HAP-1 (cell line): Measurements from ENCODE around the gene C16orf86.

Experiments
- DNase-seq, 2 experiments: peaks; one replicate each; pipeline ENCODE4 v3.0.0-alpha.2; 2016 to 2020; ENCODE audit warnings: low spot score in 2 of 2
- H3K27me3 ChIP-seq: fragments of 250-450 bp; sonication (Bioruptor Pico); 2 replicates; pipeline ENCODE4 v1.5.1; 2020; ENCODE audit warnings: low read depth, mild to moderate bottlenecking, moderate library complexity
- H3K36me3 ChIP-seq: fragments of 250-450 bp; sonication (Bioruptor Pico); replicated peaks from 2 replicates; pipeline ENCODE4 v1.5.1; 2020; ENCODE audit warnings: mild to moderate bottlenecking
- H3K4me1 ChIP-seq: fragments of 250-450 bp; sonication (Bioruptor Pico); 2 replicates; pipeline ENCODE4 v1.5.1; 2020; ENCODE audit warnings: mild to moderate bottlenecking
- H3K4me3 ChIP-seq: fragments of 250-450 bp; sonication (Bioruptor Pico); 2 replicates; pipeline ENCODE4 v1.5.1; 2020; ENCODE audit warnings: mild to moderate bottlenecking, moderate library complexity
- H3K9me3 ChIP-seq: fragments of 250-450 bp; sonication (Bioruptor Pico); 2 replicates; pipeline ENCODE4 v1.5.1; 2020; ENCODE audit warnings: mild to moderate bottlenecking, moderate library complexity
- in situ Hi-C: fragments of 300-500 bp; cut with MboI; formaldehyde crosslinking; loops from 3 replicates; pipeline ENCODE4 v1.14.3; 2020; ENCODE audit warnings: low sequenced_read_pairs, inconsistent platforms, mixed read lengths

The C16orf86 gene

DNA sequence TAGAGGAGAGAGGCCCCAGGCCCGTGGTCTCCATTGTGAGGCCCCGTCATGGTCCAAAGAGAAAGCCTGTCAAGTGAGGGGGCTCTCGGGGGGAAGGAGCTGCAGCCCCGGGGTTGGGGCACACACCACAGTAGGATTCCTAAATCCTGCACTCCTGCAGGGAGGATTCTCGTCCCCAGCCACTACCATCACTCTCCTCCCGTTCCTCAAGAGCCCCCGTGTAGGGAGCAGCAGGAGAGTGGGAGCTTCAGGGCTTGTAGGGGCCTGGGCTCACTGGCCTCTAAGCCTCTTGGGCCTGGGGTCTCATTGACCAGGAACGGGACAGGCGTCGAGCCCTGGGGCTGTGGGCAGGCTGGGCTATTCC, 821 bp downstream of the C16orf86 start:
- peak overlapping the region; percentile 73 for H3K4me3 ChIP-seq
- H3K4me1 ChIP-seq = peaks cover 23% of the 10 kb centered on the region
- no peaks in the 10 kb centered on the region for H3K27me3 ChIP-seq
- no peaks in the 10 kb centered on the region for H3K9me3 ChIP-seq
- H3K36me3 ChIP-seq = peaks cover 6% of the 10 kb centered on the region; the same call in 1 of the 2 replicates
- in situ Hi-C loops = loop anchor here (5.0 kb wide), 1 partner anchor 260 kb away; no protein-coding TSS in a partner anchor
- no peak for DNase-seq

DNA sequence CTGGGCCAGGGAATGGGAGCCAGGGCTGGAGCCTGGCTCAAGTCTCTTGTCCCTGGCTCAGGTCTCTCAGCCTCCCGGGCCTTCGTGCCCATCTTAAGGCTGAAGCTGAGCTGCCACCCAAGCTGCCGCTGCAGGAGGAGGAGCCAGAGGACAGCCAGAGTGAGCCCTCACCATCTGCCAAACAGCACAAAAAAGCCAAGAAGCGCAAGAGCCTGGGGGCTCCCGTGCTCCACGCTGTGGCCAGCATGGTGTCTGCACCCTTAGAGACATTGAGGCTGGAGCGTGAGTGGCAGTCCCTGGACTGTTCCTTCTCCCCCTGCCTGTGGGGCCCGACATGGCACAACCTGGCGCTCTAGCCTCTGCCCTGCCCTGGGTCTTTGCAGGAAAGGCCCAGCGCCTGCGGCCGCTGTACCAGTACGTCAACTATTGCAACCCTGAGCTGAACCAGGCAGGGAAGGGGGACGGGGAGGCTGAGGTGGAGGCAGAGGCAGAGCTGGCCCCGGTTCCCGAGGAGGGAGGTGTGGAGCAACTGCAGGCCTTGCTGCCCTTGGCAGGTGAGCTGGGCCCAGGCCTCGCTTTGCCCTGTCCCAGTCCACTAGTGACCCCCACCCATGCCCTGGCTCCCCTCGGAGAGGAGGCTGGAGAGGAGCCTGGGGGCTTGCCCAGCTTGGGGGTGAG, 1.3 kb downstream of the C16orf86 start:
- in situ Hi-C loops = loop anchor here (5.0 kb wide), 1 partner anchor 259 kb away; no protein-coding TSS in a partner anchor
- H3K9me3 ChIP-seq = no peaks in the 10 kb centered on the region
- H3K4me3 ChIP-seq = peak overlapping the region; percentile 73
- peaks cover 5% of the 10 kb centered on the region; the same call in 1 of the 2 replicates for H3K36me3 ChIP-seq
- H3K4me1 ChIP-seq = peaks cover 23% of the 10 kb centered on the region
- DNase-seq = peak; percentile 91 to 94
- no peaks in the 10 kb centered on the region for H3K27me3 ChIP-seq

DNA sequence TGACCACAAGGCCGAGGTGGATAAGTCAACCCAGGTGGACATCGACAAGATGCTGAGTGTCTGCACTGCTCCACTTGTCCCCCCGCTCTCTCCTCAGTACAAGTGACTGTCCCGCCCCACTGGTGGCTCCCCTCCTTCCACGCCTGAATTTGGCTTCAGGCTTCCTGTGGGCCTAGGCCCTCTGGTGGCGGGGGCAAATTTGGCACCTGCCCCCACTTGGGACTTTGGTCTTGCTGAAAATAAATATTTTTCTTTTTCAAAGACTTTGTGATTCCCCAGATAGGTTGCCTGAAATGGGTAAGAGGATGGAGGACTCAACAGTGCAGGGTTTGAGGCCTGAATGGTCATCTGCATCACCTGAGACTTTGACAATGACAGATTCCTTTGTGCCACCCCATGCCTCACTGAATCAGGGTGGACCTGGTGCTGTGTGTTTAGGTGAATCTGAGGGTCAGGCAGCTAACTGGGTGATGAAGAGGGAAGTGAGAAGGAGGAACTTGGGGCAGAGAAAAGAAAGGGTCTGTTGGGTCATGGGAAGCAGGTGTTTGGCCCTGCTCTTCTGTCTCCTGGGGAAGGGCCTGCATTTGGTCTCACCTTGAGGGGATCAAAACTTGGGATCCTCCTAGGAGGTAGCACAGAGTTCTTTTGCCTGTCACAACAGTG, 2.0 kb downstream of the C16orf86 start:
- H3K9me3 ChIP-seq = no peaks in the 10 kb centered on the region
- no peaks in the 10 kb centered on the region; the same call in 1 of the 2 replicates for H3K36me3 ChIP-seq
- no peak for DNase-seq
- no peak overlapping the region for H3K4me3 ChIP-seq
- in situ Hi-C loops = loop anchor here (5.0 kb wide), 1 partner anchor 259 kb away; no protein-coding TSS in a partner anchor
- peaks cover 23% of the 10 kb centered on the region for H3K4me1 ChIP-seq
- no peaks in the 10 kb centered on the region for H3K27me3 ChIP-seq

DNA sequence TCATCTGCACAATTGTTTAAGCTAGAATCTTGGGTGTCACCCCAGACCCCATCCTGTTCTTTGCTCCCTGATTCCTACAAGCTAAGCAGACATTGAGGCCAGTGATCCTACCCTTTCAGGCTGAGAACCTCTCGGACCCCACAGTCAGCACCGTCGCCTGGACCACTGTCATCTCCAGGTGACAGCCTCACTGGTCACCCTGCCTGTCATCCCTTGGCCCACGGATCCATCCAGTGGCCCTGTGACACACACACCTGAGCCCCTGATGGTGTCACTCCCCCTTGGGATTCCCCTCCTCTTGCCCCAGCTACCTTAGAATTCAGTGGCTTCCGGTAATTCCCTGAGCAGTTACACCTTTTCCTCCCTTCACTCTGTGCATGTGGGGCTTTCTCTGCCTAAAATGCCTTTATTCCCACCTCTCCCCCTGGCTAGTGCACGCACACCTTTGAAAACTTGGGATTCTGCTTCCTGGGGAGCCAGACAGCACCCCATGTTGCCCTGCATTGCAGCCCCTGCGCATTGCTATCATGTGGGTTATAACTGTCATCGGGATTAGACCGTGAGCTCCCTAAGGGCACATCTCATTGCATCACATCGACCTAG, 3.0 kb downstream of the C16orf86 start:
- peaks cover 23% of the 10 kb centered on the region for H3K4me1 ChIP-seq
- DNase-seq = no peak
- in situ Hi-C loops = loop anchor here (5.0 to 10.0 kb wide), 2 partner anchors 258 to 375 kb away; no protein-coding TSS in a partner anchor
- H3K36me3 ChIP-seq = no peaks in the 10 kb centered on the region; the same call in 1 of the 2 replicates
- no peaks in the 10 kb centered on the region for H3K9me3 ChIP-seq
- H3K27me3 ChIP-seq = no peaks in the 10 kb centered on the region
- H3K4me3 ChIP-seq = no peak overlapping the region

DNA sequence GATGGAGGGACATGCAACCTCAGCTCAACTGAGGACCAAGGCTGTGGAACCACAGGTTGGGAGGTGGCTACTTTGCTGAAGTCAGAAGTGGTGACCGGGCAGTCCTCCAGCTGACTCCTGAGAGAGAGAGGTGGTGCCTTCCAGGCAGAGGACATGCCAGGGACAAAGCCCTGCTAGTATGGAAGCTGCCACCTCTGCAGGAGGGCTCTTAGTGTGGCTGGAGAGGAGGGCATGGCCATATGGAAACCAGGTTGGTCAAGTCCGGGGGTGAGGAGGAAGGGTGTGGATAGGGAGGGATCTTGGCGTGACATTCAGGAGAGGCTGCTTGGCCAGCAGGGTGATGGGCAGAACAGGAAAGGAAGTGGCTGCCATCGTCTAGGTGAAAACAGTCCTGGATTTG, 5.7 kb downstream of the C16orf86 start:
- H3K4me1 ChIP-seq = peaks cover 10% of the 10 kb centered on the region
- no peak overlapping the region for H3K4me3 ChIP-seq
- in situ Hi-C loops = loop anchor here (10.0 kb wide), 1 partner anchor 372 kb away; no protein-coding TSS in a partner anchor
- H3K27me3 ChIP-seq = no peaks in the 10 kb centered on the region
- DNase-seq = no peak
- H3K9me3 ChIP-seq = no peaks in the 10 kb centered on the region
- no peaks in the 10 kb centered on the region for H3K36me3 ChIP-seq

DNA sequence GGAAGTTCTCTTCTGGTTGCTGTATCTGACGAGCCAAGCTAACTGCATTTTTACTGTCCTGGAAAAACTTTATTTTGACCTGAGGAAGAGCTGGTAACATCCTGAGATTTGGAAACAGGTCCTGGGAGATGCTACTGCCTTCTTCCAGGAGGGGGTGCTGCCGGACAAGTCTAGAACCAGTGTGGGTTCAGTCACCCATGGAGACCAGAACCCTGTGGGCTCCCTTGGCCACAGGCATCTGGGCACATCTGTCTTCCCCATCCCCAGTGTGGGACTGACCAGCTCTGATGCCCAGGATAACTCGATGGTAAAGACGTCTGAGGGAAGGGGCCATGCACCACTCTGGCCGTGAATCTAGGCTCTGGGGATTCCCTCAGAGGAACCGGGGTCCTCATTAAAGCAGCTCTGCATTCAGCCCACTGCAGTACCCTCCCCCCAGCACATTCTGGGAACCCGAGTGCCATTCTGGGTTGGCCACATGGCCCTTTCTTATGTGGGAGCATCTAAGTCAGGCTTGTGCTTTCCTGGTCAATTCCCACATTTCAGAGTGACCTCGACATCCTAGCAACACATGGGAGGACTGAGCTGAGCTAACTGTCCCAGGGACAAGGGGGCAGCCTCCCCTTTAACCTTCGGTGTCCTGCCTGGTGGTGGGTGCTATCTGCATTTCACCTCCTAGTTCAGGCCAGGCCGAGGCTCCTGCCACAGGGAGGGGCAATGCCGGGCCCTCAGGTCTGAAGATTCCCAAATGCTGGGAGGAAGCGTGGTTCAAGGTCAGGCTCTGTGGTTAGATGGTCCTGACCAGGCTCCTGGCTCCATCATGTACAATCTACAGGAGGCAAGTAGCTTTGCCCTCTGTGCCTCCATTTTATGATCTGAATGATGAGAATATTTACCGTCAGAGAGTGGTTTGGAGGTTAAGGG, 6.4 kb downstream of the C16orf86 start:
- Histone ChIP-seq H3K27me3 (no peaks in the 10 kb centered on the region), H3K9me3 (no peaks in the 10 kb centered on the region), H3K4me3 (no peak overlapping the region), H3K4me1 (peaks cover 3% of the 10 kb centered on the region; the same call in 1 of the 2 replicates), H3K36me3 (no peaks in the 10 kb centered on the region)
- in situ Hi-C loops = loop anchor here (10.0 kb wide), 1 partner anchor 372 kb away; no protein-coding TSS in a partner anchor
- peak; percentile 36 to 85 for DNase-seq

DNA sequence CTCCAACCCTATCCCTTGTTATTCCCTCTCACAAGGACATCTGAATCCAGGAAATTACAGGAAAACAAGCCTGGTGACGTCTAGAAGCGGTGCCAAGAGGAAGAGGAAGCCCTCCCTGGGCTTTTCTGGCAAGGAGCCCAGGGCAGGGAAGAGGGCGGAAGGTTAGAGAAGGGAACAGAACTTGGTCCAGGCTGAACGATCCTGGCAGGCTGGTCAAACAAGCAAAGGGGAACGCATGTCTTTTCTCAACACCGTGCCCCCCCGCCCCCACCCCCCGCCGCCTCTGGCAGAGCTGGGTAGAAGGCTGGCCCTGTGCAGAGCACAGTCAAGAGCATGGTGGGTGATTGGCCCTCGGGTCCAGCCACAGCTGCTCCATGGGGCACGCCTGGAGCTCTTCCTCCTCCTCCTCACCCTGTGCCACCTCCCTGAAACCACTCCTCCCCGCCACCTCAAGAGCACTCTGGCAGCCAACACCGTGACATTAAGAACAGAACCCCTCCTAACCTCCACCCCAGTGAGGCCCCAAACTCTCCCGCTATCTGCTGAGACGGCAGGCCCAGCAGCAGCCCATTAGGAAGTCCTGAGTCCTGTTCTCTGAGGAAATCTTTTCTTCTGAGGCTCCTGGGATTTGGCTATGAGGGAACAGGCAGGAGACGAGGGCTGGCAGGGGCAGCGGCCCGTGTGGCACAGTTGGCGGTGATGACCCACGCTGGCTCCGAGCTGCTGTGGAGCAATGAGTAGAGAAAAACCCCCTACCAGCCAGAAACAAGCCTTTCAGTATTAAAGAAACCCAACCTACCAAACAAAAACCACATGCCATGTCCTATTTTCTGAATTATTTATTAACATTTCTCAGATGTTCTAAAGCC, 7.3 kb downstream of the C16orf86 start:
- no peaks in the 10 kb centered on the region for H3K4me1 ChIP-seq
- no peak for DNase-seq
- H3K9me3 ChIP-seq = no peaks in the 10 kb centered on the region
- H3K27me3 ChIP-seq = no peaks in the 10 kb centered on the region
- H3K36me3 ChIP-seq = no peaks in the 10 kb centered on the region
- in situ Hi-C loops = loop anchor here (10.0 kb wide), 1 partner anchor 371 kb away; no protein-coding TSS in a partner anchor
- H3K4me3 ChIP-seq = no peak overlapping the region

DNA sequence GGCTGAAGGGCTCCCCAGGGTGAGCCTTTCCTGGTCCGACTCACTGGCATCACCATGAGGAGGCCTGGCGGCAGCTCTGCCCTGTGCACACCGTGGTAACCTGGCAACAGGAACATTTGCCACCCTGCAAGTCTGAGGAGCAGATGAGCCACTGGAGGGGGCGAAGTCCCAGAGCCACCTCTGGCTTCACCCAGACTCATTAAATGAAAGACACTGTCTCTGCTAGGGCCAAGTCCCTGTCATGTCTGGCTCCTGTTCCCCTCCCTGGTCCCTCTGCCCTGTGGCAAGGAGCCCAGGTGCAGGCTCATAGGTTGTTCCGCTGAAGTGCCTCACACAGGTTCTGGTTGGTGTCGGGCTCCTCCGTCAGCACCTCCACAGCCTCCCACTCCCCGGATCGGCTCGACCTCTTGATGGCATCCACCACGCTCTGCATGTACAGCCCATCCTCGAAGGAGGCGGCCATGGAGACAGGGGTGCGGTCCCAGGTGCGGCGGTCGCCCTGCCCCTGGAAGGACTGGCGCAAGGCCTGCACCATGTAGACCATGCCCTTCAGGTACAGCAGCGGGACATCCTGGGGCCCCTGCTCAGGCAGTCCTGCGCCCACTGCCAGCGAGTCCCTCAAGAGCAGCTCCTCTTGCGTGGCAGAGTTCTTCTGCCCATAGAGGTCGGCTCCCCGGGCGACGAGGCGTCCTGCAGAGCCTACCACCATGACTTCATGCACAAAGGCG, 8.4 kb downstream of the C16orf86 start:
- Histone ChIP-seq H3K9me3 (no peaks in the 10 kb centered on the region), H3K4me3 (no peak overlapping the region), H3K36me3 (no peaks in the 10 kb centered on the region; the same call in 1 of the 2 replicates), H3K4me1 (no peaks in the 10 kb centered on the region), H3K27me3 (no peaks in the 10 kb centered on the region)
- in situ Hi-C loops = loop anchor here (10.0 kb wide), 1 partner anchor 370 kb away; no protein-coding TSS in a partner anchor
- DNase-seq = no peak

DNA sequence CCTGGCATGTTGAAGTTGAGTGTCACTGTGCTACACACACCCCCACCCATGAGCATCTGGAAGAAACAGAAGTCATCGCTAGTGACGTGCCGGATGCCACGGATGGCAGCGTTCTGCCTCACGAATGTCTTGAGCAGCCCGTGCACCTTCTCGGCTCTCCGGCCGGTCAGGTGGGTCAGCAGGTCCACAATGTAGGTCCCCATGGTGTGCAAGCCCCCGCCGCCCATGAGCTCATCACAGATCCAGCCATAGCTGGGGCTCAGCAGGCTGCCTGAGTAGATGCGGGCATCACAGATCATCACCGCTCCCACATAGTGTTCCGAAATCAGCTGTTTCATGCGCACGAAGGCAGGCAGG, 8.9 kb downstream of the C16orf86 start:
- Histone ChIP-seq H3K4me1 (no peaks in the 10 kb centered on the region), H3K4me3 (no peak overlapping the region), H3K36me3 (no peaks in the 10 kb centered on the region; the same call in 1 of the 2 replicates), H3K27me3 (no peaks in the 10 kb centered on the region), H3K9me3 (no peaks in the 10 kb centered on the region)
- no peak for DNase-seq
- in situ Hi-C loops = loop anchor here (10.0 kb wide), 1 partner anchor 369 kb away; no protein-coding TSS in a partner anchor

DNA sequence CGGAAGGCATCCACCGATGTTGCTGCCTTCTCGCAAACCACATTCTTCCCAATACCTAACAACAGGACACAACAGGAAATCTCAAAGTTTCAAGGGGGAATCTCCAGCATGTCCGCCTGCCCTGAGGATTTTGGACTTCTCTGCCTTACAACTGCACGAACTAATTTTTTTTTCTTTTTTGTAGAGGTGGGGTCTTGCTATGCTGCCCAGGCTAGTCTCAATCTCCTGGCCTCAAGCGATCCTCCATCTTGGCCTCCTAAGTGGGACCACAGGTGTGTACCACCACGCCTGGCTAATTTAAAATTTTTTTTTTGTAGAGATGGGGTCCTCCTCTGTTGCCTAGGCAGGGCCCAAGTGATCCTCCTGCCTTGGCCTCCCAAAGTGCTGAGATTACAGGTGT, 9.4 kb downstream of the C16orf86 start:
- Histone ChIP-seq H3K36me3 (no peaks in the 10 kb centered on the region; the same call in 1 of the 2 replicates), H3K9me3 (no peaks in the 10 kb centered on the region), H3K4me3 (no peak overlapping the region), H3K27me3 (no peaks in the 10 kb centered on the region), H3K4me1 (no peaks in the 10 kb centered on the region)
- DNase-seq = no peak
- in situ Hi-C loops = loop anchor here (10.0 kb wide), 1 partner anchor 369 kb away; no protein-coding TSS in a partner anchor

DNA sequence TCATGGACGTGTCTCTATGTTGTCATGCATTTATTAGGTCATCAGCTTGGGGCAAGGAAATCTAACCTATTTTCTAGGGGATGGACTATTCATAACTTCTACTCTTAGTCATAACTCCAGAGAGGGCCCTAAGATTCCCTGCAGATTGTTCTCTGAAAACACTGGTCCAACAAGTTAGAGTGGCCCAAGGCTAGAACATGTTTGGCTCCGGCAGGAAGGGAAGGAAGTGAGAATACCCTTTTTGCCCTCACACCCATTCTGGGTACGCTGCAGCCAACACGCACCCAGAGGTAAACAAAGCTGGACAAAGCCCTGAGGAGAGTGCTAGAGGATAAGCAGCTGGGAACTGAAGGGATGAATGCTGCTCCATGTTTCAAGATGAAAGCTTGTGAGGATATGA, 9.9 kb downstream of the C16orf86 start:
- H3K36me3 ChIP-seq = no peaks in the 10 kb centered on the region; the same call in 1 of the 2 replicates
- no peaks in the 10 kb centered on the region for H3K27me3 ChIP-seq
- no peak overlapping the region for H3K4me3 ChIP-seq
- H3K9me3 ChIP-seq = no peaks in the 10 kb centered on the region
- no peaks in the 10 kb centered on the region for H3K4me1 ChIP-seq
- in situ Hi-C loops = loop anchor here (10.0 kb wide), 1 partner anchor 368 kb away; no protein-coding TSS in a partner anchor
- DNase-seq = no peak

DNA sequence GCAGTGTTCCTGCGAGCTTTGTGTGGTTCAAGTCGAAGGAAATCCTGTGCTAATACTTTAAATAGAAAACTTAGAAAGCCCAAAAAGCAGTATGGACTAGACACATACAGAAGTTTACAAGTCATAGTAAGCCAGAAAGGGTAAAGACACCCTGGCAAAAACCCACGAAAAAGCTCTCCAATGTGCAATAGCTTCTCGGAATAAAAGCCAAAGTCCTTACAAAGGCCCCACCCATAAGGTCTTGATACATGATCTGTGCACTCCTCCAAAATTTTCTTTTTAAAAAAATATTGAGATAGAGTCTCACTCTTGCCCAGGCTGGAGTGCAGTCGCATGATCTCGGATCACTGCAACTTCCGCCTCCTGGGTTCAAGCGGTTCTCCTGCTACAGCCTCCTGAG, 10.3 kb downstream of the C16orf86 start:
- no peaks in the 10 kb centered on the region for H3K27me3 ChIP-seq
- H3K36me3 ChIP-seq = no peaks in the 10 kb centered on the region; the same call in 1 of the 2 replicates
- no peaks in the 10 kb centered on the region for H3K4me1 ChIP-seq
- no peak overlapping the region for H3K4me3 ChIP-seq
- no peak for DNase-seq
- in situ Hi-C loops = loop anchor here (10.0 kb wide), 1 partner anchor 368 kb away; no protein-coding TSS in a partner anchor
- H3K9me3 ChIP-seq = no peaks in the 10 kb centered on the region
